ENCODE data around the gene GINS1. TPM values are rescaled to one million over a fixed set of nuclear protein-coding genes. Genes with fewer than 3 reads are reported as not detected.

GINS1 gene
- total and polyA plus RNA-seq, 11 donors: 0.15 to 3.1 (median 0.36) TPM

DNA sequence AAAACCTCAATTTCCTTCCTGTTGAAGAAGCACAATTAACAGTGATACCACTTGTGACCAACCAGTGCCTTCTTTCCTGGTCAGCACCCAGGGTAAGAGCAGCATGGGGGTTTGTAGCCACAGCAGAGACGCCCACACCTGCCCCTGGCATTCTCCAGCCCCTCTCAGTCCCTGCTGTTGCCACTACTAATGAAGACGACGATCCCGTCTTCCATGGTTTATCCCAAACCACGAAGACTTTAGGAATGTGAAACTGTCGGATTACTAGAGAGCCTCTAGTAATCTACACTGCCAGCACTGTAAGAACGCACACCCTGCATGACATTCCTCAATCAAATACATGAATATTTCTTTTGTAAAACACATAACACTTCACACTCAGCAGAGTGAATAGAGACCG lies 60.0 kb downstream of the GINS1 start:
- no peak overlapping the region for H3K27ac ChIP-seq
- H3K27me3 ChIP-seq: no peaks in the 10 kb centered on the region
- H3K4me3 ChIP-seq: no peak overlapping the region
- no peak for DNase-seq
- H3K36me3 ChIP-seq: peaks cover 0 to 38% (median 3%) of the 10 kb centered on the region in 9 donors
- H3K4me1 ChIP-seq: peaks cover 0 to 10% (median 0%) of the 10 kb centered on the region in 12 donors
- no peak for ATAC-seq
- WGBS, 4 donors: 89 to 94% (median 91%) methylated on average over 8 of the region's 8 CpGs
- intact Hi-C loops (cut with DNase I): loop anchor here in 3 of 10 donors (10.0 kb wide), 2 partner anchors 57 to 67 kb away; no protein-coding TSS in a partner anchor
- H3K9me3 ChIP-seq: no peaks in the 10 kb centered on the region
- TF ChIP-seq, protein P1, sequence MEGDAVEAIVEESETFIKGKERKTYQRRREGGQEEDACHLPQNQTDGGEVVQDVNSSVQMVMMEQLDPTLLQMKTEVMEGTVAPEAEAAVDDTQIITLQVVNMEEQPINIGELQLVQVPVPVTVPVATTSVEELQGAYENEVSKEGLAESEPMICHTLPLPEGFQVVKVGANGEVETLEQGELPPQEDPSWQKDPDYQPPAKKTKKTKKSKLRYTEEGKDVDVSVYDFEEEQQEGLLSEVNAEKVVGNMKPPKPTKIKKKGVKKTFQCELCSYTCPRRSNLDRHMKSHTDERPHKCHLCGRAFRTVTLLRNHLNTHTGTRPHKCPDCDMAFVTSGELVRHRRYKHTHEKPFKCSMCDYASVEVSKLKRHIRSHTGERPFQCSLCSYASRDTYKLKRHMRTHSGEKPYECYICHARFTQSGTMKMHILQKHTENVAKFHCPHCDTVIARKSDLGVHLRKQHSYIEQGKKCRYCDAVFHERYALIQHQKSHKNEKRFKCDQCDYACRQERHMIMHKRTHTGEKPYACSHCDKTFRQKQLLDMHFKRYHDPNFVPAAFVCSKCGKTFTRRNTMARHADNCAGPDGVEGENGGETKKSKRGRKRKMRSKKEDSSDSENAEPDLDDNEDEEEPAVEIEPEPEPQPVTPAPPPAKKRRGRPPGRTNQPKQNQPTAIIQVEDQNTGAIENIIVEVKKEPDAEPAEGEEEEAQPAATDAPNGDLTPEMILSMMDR (IDR thresholded peaks at IDR 0.05): no peak
- no peak for TF ChIP-seq POLR2A (IDR thresholded peaks at IDR 0.05)

GRCh38 chr20:25468126-25469075 lies 60.9 kb downstream of the GINS1 start:
- ATAC-seq (peak in 1 of 4 donors; percentile 10), DNase-seq (no peak)
- TF ChIP-seq, protein P1 (IDR thresholded peaks at IDR 0.05): no peak
- no peak for TF ChIP-seq POLR2A (IDR thresholded peaks at IDR 0.05)
- Histone ChIP-seq H3K27me3 (no peaks in the 10 kb centered on the region), H3K4me1 (peaks cover 0 to 10% (median 0%) of the 10 kb centered on the region in 12 donors), H3K27ac (no peak overlapping the region), H3K4me3 (no peak overlapping the region), H3K9me3 (no peaks in the 10 kb centered on the region), H3K36me3 (peaks cover 0 to 36% (median 3%) of the 10 kb centered on the region in 9 donors)
- intact Hi-C loops (cut with DNase I): loop anchor here in 3 of 10 donors (10.0 kb wide), 2 partner anchors 56 to 66 kb away; no protein-coding TSS in a partner anchor
- 93 to 97% (median 97%) methylated on average over 17 to 18 of the region's 18 CpGs for WGBS, 4 donors

DNA sequence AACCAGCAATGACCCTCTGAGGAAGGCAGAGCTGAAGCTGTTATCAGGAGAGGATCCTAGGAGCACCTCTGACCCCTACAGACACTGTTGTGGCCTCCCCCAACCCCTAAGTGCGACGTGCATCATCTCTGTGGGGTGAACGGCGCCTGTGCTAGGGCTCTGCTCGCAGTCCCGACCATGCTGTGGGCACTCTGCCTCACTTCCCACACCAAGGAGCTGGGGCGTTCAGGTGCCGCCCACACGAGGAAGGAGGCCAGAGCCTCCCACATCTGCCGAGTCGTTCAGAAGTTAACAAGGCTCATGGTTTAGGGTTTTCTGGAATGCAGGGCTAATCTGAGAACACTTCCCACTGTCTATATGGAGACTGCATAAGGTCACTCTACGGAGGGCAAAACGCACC lies 62.1 kb downstream of the GINS1 start:
- WGBS, 4 donors: 84 to 87% (median 86%) methylated on average over 10 to 13 of the region's 13 CpGs
- H3K27ac ChIP-seq: no peak overlapping the region
- intact Hi-C loops (cut with DNase I): loop anchor here in 3 of 10 donors (10.0 kb wide), 2 partner anchors 55 to 65 kb away; no protein-coding TSS in a partner anchor
- H3K9me3 ChIP-seq: no peaks in the 10 kb centered on the region
- DNase-seq: no peak
- H3K27me3 ChIP-seq: no peaks in the 10 kb centered on the region
- no peak overlapping the region for H3K4me3 ChIP-seq
- ATAC-seq: no peak
- H3K4me1 ChIP-seq: peaks cover 0 to 7% (median 0%) of the 10 kb centered on the region in 12 donors
- TF ChIP-seq POLR2A (IDR thresholded peaks at IDR 0.05): no peak
- TF ChIP-seq, protein P1 (IDR thresholded peaks at IDR 0.05): no peak
- peaks cover 0 to 33% (median 3%) of the 10 kb centered on the region in 9 donors for H3K36me3 ChIP-seq

DNA sequence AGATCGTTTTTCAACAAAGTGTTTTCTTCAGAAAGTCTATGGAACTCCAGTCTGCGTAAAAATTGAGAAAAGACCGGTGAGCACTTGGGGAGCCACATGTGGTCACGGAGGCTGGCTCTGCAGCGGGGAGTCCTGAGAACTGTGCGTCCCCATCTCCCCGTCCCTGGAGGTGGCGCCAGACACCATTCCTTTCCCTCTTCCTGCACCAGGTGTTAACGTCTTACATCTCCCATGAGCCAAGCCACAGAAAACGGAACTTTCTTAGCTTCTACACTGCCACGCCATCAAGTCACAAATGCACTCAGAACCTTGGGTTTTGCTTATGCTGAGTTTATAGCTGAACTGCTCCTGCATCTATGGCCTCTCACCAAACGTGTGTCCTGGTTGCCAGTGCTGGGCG lies 62.6 kb downstream of the GINS1 start:
- ATAC-seq (peak in 1 of 4 donors; percentile 27), DNase-seq (peak in 1 of 5 donors; percentile 13)
- Histone ChIP-seq H3K4me1 (peaks cover 0 to 2% (median 0%) of the 10 kb centered on the region in 12 donors), H3K27ac (no peak overlapping the region), H3K27me3 (no peaks in the 10 kb centered on the region), H3K9me3 (no peaks in the 10 kb centered on the region), H3K36me3 (peaks cover 0 to 33% (median 3%) of the 10 kb centered on the region in 9 donors), H3K4me3 (no peak overlapping the region)
- intact Hi-C loops (cut with DNase I): no loop called here
- TF ChIP-seq, protein P1 (IDR thresholded peaks at IDR 0.05): peak in 8 of 12 donors; percentile 7 to 35 (median 24)
- TF ChIP-seq POLR2A (IDR thresholded peaks at IDR 0.05): no peak
- 73 to 77% (median 77%) methylated on average over 12 to 13 of the region's 13 CpGs for WGBS, 4 donors
